ENCODE results near the gene STAG1.
"Not testable (repeated sequence)": the region's sequence is repeated elsewhere in the genome, so short reads cannot be mapped to it uniquely, and the experiment has no call there.

STAG1 gene

GRCh38 chr3:136730595-136731273 is 21.4 kb downstream of the STAG1 start:
- H3K36me3 Mint-ChIP-seq (ENCODE audit: low read depth): peaks cover 16% of the 10 kb centered on the region
- DNase-seq: no peak
- H3K27ac Mint-ChIP-seq: peak overlapping the region; percentile 5
- H3K4me3 Mint-ChIP-seq: no peak overlapping the region
- TF ChIP-seq, protein P1, sequence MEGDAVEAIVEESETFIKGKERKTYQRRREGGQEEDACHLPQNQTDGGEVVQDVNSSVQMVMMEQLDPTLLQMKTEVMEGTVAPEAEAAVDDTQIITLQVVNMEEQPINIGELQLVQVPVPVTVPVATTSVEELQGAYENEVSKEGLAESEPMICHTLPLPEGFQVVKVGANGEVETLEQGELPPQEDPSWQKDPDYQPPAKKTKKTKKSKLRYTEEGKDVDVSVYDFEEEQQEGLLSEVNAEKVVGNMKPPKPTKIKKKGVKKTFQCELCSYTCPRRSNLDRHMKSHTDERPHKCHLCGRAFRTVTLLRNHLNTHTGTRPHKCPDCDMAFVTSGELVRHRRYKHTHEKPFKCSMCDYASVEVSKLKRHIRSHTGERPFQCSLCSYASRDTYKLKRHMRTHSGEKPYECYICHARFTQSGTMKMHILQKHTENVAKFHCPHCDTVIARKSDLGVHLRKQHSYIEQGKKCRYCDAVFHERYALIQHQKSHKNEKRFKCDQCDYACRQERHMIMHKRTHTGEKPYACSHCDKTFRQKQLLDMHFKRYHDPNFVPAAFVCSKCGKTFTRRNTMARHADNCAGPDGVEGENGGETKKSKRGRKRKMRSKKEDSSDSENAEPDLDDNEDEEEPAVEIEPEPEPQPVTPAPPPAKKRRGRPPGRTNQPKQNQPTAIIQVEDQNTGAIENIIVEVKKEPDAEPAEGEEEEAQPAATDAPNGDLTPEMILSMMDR (IDR thresholded peaks at IDR 0.05): no peak
- peaks cover 18% of the 10 kb centered on the region for H3K4me1 Mint-ChIP-seq
- no peaks in the 10 kb centered on the region for H3K27me3 Mint-ChIP-seq (ENCODE audit: low read depth, poor library complexity)
- no peaks in the 10 kb centered on the region for H3K9me3 Mint-ChIP-seq

- Mint-ChIP-seq H3K9me3 (peaks cover 14% of the 10 kb centered on the region), H3K36me3 (ENCODE audit: low read depth) (peaks cover 21% of the 10 kb centered on the region), H3K4me3 (no peak overlapping the region), H3K4me1 (peaks cover 6% of the 10 kb centered on the region), H3K27ac (peak overlapping the region; percentile 59), H3K27me3 (ENCODE audit: low read depth, poor library complexity) (no peaks in the 10 kb centered on the region)
- no peak for DNase-seq
- TF ChIP-seq, protein P1 (IDR thresholded peaks at IDR 0.05): no peak
Measured at GRCh38 chr3:136728918-136729317, 23.3 kb downstream of the STAG1 start.

DNA sequence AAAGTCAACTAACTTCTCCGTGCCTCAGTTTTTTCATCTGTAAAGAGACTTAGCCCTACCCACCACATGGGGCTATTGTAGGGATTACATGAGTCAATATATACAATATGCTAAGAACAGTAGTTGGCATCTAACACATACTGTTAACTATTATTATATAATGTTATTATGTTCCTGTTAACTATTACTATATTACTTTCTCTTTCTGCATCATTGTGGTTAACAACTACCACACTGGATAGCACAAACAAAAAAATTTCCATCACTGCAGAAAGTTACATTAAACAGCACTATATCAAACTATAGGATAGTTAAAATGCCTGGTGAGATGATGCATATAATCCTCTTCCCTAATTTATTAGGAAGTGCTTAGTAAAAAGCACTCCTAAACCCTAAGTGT is 23.7 kb downstream of the STAG1 start:
- Mint-ChIP-seq H3K4me1 (peaks cover 6% of the 10 kb centered on the region), H3K27ac (no peak overlapping the region), H3K36me3 (ENCODE audit: low read depth) (peaks cover 22% of the 10 kb centered on the region), H3K27me3 (ENCODE audit: low read depth, poor library complexity) (no peaks in the 10 kb centered on the region), H3K9me3 (peaks cover 14% of the 10 kb centered on the region), H3K4me3 (no peak overlapping the region)
- TF ChIP-seq, protein P1 (IDR thresholded peaks at IDR 0.05): no peak
- DNase-seq: no peak

DNA sequence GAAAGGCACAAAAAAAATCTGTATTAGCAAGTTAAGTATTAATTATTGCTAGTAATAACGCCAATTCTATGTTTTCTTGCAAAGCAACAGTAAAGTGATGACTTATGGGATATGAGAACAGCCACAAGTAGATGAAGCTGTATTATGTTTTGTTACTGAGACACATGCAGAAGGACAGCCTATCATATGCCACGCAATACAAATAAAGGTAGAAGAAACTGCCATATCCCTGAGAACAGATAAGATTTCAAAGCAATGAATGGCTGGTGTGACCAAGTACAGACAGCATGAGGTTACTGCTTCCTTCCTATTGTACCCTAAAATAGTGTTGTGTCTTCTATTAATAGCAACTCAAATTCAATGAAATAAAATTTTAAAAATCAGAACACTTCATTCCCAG is 26.7 kb downstream of the STAG1 start:
- no peak for DNase-seq
- H3K27ac Mint-ChIP-seq: no peak overlapping the region
- no peaks in the 10 kb centered on the region for H3K27me3 Mint-ChIP-seq (ENCODE audit: low read depth, poor library complexity)
- no peaks in the 10 kb centered on the region for H3K4me1 Mint-ChIP-seq
- TF ChIP-seq, protein P1 (IDR thresholded peaks at IDR 0.05): no peak
- no peak overlapping the region for H3K4me3 Mint-ChIP-seq
- H3K36me3 Mint-ChIP-seq (ENCODE audit: low read depth): peaks cover 43% of the 10 kb centered on the region
- H3K9me3 Mint-ChIP-seq: peaks cover 37% of the 10 kb centered on the region

DNA sequence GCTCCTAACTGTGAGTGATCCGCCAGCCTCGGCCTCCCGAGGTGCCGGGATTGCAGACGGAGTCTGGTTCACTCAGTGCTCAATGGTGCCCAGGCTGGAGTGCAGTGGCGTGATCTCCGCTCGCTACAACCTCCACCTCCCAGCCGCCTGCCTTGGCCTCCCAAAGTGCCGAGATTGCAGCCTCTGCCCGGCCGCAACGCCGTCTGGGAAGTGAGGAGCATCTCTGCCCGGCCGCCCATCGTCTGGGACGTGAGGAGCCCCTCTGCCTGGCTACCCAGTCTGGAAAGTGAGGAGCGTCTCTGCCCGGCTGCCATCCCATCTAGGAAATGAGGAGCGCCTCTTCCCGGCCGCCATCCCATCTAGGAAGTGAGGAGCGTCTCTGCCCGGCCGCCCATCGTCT is 29.3 kb downstream of the STAG1 start:
- DNase-seq; H3K27me3 Mint-ChIP-seq (ENCODE audit: low read depth, poor library complexity); H3K4me1 Mint-ChIP-seq; H3K4me3 Mint-ChIP-seq; H3K27ac Mint-ChIP-seq: not testable (repeated sequence)
- Mint-ChIP-seq H3K9me3 (peaks cover 45% of the 10 kb centered on the region), H3K36me3 (ENCODE audit: low read depth) (peaks cover 69% of the 10 kb centered on the region)

DNA sequence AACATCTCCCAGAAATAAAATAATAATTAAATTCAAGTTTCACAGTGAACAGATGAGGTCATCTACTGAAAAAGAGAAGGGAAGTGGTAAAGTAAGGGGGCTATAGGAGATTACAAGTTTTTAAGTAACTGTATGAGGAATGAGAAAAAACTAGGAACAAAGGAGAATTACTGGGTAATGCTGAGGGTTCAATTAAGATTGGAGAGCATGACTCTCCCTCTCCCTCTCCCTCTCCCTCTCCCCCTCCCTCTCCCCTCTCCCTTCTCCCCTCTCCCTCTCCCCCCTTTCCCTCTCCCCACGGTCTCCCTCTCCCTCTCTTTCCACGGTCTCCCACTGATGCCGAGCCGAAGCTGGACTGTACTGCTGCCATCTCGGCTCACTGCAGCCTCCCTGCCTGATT is 29.8 kb downstream of the STAG1 start:
- DNase-seq; H3K4me1 Mint-ChIP-seq; H3K27me3 Mint-ChIP-seq (ENCODE audit: low read depth, poor library complexity); H3K27ac Mint-ChIP-seq; H3K4me3 Mint-ChIP-seq: not testable (repeated sequence)
- peaks cover 70% of the 10 kb centered on the region for H3K36me3 Mint-ChIP-seq (ENCODE audit: low read depth)
- H3K9me3 Mint-ChIP-seq: peaks cover 45% of the 10 kb centered on the region

DNA sequence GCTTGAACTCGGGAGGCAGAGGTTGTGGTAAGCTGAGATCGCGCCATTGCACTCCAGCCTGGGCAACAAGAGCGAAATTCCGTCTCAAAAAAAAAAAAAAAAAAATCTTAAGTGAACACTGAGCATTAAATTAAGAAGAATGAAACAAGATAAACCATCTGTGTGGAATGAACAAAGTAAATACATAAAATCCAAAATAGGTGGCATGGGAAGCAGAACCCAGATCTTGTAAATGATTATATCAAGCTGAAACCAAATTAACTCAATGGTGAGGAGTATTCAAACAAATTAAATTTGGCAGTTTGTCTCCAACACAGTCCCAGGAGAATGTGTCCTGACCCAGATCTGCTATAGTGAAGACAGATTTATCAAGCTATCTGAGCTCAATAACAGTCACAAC is 32.1 kb downstream of the STAG1 start:
- H3K4me1 Mint-ChIP-seq: no peaks in the 10 kb centered on the region
- H3K36me3 Mint-ChIP-seq (ENCODE audit: low read depth): peaks cover 69% of the 10 kb centered on the region
- DNase-seq: no peak
- no peak overlapping the region for H3K4me3 Mint-ChIP-seq
- no peaks in the 10 kb centered on the region for H3K27me3 Mint-ChIP-seq (ENCODE audit: low read depth, poor library complexity)
- H3K27ac Mint-ChIP-seq: no peak overlapping the region
- TF ChIP-seq, protein P1 (IDR thresholded peaks at IDR 0.05): no peak
- H3K9me3 Mint-ChIP-seq: peaks cover 43% of the 10 kb centered on the region
